HG02610 (cell line): Measurements from ENCODE around the gene C19orf33.
"Not testable (repeated sequence)": the region's sequence is repeated elsewhere in the genome, so short reads cannot be mapped to it uniquely, and the experiment has no call there.

Source experiments
- ATAC-seq: cut with Tn5 transposase; IDR thresholded peaks from one replicate; pipeline ENCODE4 v1.9.1; 2021; ENCODE audit warnings: mild to moderate bottlenecking, moderate library complexity; ENCODE audit not compliant: unreplicated experiment

C19orf33 gene

DNA sequence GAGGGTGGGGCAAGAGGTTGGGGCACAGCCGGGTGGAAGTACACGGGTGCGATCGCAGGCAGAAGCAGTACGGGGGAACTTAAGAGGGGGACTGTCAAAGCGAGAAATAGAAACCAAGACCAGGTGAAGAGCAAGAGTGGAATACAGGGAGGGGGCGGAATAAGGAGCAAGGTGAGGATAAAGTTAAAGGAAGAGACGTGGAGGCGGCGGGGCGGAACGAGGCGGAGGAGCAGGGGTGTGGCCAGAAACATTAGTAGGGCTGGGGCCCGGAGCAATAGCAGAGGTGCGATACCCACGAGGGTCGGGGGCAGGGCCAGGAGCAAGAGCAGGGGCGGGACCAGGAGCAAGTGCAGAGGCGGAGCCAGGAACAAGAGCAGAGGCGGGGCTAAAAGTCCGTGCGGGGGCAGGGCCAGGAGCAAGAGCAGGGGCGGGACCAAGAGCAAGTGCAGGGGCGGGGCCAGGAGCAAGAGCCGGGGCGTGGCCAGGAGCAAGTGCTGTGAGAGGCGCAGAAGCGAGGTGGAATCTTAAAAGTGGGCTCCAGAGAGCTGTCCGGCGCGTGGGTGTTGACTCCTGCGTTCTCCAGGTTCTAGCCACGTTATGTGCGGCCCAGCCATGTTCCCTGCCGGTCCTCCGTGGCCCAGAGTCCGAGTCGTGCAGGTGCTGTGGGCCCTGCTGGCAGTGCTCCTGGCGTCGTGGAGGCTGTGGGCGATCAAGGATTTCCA is 32.7 kb downstream of the C19orf33 start:
- peak; percentile 62 for ATAC-seq

DNA sequence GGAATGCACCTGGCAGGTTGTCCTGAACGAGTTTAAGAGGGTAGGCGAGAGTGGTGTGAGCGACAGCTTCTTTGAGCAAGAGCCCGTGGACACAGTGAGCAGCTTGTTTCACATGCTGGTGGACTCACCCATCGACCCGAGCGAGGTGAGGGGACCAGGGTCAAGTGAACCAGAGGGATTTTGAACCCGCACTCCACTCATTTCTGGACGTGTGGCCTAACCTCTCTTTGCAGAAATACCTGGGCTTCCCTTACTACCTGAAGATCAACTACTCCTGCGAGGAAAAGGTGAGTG is 33.3 kb downstream of the C19orf33 start:
- ATAC-seq, result no peak

- ATAC-seq, result not testable (repeated sequence)
These were observed 35.0 kb downstream of the C19orf33 start for GRCh38 chr19:38339011-38339410.

GRCh38 chr19:38340927-38341326 is 36.9 kb downstream of the C19orf33 start:
- no peak for ATAC-seq

GRCh38 chr19:38346837-38347236 is 42.8 kb downstream of the C19orf33 start:
- ATAC-seq, result no peak

DNA sequence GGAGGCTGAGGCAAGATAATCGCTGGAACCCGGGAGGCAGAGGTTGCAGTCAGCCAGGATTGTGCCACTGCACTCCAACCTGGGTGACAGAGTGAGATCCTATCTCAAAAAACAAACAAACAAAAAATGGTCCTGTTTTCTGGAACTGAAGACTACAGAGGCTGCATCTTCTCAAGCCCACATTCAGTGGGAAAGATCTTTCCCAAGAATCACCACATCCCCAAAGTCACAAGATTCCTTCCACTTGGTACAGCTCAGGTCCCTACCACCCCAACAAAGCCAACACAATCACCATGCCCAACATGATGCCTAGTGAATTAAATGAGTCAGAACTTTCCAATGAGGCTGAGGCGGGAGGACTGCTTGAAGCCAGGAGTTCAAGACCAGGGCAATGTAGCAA is 46.8 kb downstream of the C19orf33 start:
- no peak for ATAC-seq

DNA sequence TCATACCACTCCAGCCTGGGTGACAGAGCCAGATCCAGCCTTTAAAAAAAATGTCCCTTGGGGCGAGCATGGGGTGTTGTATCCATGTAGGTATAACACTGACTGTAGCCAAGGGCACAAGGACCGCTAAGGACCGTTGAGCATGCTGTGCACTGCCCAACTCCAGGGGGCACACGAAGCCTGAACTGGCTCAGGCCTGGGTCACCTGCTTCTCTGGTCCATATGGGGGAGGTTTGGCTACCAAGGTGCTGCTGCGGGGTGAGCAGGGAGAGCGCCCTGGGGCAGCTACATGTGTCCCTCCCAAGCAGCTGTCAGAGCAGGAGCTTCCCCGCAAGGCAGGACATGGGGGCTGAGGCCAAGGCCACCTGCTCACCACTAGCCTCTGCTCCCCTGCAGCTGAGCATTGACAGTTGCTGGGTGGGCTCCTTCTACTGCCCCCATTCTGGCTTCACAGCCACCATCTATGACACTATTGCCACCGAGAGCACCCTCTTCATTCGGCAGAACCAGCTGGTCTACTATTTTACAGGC is 47.9 kb downstream of the C19orf33 start:
- no peak for ATAC-seq

DNA sequence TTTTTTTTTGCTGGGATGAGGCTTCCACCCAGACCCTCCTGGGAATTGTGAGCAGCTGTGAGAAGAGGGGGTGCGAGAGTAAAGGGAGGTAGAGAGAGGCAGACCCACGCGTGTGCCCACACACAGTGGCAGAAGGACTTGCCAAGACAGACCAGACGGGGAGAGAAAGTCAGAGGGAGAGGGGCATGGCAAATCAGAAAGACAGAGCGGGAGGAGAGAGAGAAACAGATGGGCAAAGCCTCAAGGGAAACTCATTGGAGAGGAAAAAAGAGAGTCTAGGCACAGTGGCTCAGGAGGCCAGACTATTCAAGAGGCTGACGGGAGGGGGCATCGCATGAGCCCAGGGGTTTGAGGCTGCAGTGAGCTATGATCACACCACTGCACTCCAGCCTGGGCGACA is 48.6 kb downstream of the C19orf33 start:
- no peak for ATAC-seq
